Measurements from ENCODE around the gene MEP1A.
"Not testable (repeated sequence)": the region's sequence is repeated elsewhere in the genome, so short reads cannot be mapped to it uniquely, and the experiment has no call there.

The MEP1A gene

DNA sequence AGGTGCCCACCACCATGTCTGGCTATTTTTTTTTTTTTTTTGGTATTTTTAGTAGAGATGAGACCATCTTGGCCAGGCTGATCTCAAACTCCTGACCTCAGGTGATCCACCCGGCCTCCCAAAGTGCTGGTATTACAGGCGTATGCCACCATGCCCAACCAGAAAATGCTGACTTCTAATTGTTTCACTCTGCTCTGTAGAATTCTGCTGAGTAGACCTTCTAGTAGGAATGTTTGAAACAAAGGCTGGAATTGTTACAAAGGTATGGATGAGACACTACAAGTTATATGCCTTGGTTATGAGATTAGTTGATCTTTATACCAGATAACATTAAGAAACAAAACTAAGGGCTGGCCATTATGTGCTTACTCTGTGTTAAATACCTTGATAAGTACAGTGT lies 44.8 kb downstream of the MEP1A start:
- no peak for DNase-seq

DNA sequence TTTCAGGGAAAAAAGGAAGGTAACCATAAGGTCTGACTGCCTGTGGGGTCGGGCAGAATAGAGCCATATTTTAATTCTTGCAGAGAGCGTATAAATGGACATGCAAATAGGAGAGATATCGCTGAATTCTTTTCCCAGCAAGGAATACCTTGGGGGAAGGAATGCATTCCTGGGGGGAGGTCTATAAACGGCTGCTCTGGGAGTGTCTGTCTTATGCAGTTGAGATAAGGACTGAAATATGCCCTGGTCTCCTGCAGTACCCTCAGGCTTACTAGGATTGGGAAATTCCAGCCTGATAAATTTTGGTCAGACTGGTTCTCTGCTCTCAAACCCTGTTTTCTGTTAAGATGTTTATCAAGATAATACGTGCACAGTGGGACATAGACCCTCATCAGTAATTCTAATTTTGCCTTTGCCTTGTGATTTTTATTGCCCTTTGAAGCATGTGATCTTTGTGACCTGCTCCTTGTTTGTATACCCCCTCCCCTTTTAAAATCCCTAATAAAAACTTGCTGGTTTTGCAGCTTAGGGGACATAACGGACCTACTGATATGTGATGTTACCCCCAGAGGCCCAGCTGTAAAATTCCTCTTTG lies 49.2 kb downstream of the MEP1A start:
- DNase-seq = not testable (repeated sequence)

DNA sequence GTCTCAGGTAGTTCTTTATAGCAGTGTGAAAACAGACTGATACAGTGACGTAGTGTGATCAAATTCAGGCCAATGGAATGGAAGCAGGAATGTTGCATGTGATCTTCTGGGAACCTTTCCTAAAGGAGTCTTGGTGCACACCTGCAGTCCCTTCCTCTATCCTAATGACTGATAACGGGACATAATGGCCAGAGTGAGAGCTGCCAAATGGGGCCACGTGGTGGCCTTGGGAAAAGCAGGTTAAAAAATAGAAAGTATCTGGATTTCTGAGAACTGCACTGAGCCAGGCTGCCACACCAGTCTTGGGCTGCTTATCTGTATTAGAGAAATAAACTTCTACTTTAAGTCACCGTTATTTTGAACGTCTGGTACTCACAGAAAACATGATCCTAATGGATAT lies 51.9 kb downstream of the MEP1A start:
- DNase-seq = no peak

DNA sequence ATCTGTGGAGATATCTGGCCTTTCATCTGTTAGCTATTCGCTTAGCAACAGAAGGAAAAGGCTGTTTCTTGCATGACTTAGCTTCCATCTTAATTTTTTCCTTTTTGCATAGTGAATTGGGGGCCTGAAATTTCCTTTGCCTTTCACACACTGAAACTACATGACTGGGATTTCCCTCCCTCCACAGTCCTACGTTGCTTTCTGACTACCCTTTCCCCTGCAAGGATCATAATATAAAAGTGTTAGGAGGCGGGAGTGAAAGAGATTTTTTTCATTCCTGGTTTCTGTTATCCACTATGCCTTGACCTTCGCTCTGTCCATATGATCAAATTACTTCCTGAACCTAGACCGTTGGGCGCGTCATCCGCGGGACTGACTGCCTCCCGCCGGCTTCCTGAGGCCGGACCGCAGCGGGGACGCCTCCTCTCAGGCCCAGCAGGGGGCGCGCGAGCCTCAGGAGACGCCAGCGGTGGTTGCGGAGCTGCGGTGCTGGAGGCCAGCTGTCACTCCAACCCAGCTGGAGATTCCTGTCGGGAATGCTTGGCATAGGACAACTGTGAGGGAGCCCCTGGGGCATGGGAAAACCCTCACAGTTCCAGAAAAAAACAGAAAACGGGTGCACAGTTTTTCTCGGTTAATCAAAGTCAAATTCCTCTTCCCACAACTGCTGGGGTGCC lies 55.6 kb downstream of the MEP1A start:
- peak; percentile 3 for DNase-seq

DNA sequence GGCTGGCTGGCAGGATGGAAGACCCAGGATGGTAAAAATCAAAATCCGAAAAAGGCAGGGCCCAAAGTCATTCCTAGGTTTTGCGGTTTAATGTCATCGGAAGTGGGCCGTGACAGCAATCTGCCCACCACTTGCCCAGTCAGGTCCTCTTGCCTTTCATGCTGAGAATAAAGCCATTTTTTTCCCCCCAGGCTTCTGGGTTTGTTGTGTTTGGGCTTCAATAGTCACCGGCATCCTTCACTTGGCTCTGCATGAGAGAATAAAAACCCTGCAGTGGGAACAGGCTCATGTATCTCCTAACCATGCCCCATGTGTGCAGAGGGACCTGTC lies 56.1 kb downstream of the MEP1A start:
- no peak for DNase-seq

DNA sequence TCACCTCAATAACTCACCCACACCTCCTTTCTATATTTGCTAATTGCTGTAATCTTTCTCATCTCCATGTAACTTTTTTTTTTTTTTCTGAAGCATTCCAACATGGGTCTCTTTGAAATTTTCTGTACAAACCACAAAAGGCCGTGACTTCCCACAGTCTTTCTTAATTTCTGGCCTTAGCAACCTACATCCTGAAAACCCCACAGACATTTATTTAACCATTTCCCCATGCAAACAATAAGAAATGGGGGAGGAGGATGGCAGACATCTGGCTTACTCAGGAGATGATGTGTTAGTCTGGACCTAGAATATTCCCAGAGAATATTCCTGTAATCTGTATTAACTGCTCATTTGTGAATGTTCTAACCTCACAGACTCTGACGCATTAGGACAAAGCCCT lies 57.6 kb downstream of the MEP1A start:
- no peak for DNase-seq

DNA sequence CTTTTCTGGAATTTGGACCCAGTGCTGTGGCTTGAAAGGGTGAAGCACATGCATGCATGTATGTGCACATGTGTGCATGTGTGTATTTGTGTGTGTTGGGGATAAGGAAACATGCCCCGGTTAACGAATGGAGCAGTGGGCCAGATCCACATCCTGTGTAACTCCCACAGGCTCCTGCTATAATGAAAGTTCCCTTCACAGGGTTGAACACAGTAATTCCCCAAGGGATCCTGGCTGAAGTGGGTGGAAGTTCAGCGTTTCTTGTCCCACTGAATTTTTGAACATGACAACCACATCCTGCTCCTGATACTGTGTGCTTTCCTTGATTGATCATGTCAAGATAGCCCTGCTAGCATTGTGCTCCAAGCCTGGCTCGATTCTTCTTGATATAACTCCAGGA lies 58.4 kb downstream of the MEP1A start:
- not testable (repeated sequence) for DNase-seq

DNA sequence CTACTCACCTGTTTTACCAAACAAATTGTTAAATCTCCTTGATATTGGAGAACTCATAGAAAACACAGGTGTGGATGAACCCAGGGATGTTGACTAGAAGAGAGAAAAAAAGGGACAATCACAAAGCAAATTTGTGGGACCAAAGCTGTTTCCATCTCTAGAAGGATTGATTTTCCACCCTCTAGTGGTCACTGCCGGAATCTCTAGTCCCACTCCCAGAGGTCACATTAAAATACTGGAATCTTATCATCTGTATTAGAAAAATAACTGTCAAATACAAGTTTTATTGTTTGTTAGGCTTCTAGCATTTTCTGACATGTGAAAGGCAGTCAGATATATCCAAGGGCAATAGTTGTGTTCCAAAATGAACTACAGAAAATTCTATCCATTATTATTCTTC lies 62.8 kb downstream of the MEP1A start:
- DNase-seq = not testable (repeated sequence)

DNA sequence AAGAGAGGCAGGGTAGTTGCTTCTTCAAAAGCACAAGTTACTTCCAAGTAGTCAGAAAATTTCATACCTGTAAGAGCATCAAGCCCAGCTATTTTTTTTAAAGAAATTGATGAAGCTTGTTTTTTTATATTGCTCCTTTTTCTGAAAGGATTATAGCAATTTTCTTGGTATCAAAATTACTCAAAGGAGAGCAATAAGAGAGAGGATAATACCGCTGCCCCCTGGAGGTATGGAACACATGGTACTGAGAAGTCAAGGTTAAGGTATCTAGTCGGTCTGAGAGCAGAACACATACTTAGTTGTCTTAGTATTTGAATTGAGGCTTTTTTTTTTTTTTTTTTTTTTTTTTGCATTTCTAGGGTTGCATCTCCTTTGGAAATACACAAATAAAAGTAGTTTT lies 69.2 kb downstream of the MEP1A start:
- no peak for DNase-seq

DNA sequence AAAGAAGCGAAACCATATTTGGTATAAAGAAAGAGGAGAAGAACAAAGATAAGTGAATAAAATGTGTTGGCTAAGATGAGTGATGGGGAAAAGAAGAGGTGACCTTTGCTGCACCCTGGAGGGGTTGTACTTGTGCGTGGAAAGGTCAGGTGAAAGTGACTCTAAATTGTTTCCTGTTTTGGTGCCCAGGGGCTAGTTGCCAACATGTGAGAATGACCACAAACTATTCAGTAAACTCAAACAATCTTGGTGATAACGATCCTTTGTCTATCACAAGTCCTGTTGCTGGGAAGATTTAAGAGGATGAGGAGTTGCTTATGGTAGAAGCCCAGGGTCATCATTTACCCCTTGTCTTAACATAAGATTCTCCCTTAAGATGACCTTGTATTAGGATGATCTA lies 70.6 kb downstream of the MEP1A start:
- no peak for DNase-seq

DNA sequence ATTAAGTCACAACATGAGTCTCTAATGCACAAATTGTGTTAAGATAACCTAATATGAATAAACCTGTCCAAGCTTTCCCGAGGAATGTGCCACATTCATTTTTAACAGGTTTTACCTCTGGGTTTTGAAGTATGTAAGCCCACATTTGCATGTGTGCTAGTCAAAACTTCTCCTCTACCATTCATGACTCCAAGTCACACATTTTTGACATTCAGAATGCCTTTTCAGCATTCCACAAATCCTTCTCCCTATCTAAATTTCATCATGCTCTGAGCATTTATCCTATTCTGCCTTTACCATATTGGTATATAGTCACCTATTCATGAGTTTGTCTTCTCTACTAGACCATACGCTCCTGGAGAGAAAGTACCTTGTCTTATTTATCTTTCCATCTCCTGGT lies 72.0 kb downstream of the MEP1A start:
- DNase-seq = no peak

DNA sequence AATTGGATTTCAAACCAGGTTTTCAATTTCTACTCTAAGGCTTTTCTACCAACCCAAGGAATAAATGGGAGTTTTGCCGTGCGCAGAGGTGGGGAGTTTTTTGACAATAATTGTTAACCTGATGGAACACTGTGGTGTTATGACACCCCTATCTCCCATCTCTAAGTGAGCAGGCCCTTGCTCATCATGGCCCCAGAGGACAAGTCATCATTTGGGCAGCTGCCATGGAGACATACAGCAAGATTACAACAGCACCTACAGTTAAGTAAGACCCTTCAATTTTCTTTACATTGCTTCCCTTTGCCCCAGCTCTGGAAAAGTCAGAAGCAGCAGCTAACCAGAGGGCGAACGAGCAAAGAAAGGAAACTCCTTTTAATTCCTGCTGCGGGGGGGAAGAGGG lies 74.2 kb downstream of the MEP1A start:
- DNase-seq = no peak

DNA sequence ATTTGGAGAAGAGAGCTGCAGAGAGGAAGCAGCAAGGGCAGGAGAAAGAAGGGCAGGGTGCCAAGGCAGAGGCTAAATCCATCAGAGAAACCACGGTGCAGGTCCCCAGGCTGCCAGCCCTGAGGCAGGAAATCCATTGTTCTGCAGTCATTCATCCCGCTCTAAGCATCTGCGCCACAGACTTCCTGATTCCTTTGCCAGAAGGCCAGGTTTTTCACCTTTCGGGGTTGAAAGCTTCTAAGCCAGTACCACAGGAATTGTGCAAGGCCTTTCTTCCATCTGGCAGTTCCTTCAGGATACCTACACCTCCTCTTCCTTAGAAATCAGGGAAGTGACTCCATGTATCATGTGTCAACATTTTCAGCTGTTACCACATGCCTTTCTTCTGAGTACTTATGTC lies 82.9 kb downstream of the MEP1A start:
- no peak for DNase-seq

DNA sequence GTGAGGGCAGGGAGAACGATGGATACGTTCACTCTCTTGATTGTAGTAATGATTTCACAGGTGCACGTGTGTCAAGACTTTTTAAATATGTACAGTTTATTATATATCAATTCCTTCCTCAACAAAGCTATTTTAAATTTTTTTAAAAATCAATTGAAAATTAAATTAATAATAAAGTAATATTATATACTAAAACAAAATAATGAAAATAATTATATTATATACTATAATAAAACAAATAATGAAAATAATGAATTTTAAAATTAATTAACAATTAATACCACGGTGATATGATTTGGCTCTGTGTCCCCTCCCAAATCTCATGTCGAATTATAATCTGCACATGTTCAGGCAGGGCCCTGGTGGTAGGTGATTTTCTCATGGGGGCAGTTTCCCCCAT lies 85.8 kb downstream of the MEP1A start:
- no peak for DNase-seq

DNA sequence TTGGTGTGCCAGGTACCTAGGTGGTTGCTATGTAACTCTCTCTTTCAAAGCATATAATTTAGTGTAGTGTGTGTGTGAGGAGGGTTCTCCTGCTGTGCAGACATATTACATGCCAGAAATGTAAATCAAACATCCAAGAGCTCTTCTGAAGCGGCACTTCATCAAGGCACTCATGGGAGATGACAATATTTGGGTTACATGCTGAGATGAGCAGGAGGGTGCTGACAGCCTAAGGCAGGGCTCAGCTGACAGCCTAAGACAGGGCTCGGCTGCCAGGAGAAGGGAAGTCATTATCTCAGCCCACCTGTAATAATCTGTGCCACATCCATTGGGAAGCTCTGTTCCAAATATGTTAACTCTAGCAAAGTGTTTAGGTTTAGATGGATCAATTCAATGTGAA lies 89.5 kb downstream of the MEP1A start:
- DNase-seq = no peak

DNA sequence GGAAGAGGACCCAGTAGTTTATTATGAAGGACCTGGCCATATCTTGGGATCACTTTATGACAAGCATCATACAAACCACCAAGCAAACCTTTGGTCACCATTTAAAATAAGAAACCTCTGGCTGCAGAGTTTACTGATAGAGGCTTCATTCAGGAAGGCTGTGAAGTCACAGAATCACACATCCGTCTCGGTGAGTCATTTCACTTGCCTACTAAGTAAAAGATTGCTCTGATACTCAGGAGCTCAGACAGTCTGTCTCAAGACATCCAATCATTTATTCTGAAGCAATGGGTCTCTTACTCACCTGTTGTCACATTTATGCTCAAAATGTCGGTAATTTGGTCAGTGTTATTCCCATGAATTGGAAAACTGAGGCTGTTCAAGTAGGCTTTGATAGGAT lies 94.8 kb downstream of the MEP1A start:
- no peak for DNase-seq

DNA sequence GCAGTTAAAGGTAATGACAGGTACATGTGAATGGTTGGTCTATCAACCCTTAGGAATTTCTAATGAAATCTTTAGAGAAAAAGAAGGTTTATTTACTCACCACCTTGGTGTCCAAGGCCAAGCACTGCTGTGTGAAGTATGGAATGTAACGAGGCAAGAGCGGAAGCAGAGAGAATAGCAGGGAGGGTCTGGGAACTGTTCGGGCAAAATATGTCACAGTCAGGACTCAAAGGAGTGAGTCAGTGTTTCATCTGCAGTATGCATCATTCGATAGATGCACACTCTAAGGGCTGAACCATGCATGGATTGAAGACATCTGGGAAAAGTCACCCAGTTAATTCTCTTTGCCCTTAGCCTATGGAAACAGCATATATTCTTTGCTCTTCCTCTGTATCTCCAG lies 95.4 kb downstream of the MEP1A start:
- no peak for DNase-seq

All from NK-92 treated with Interleukin-12 subunit alpha and Interleukin-12 subunit beta, amount 100 ng/mL, for 24 hours (cell line).